ENCODE measurements around the gene HSD11B1. TPM values are rescaled to one million over a fixed set of nuclear protein-coding genes. Genes with fewer than 3 reads are reported as not detected.

HSD11B1 gene
- total RNA-seq, 1 experiment from 2014 or later = not detected

- no peak for TF ChIP-seq GABPB1 (CRISPR knock-in tag; IDR thresholded peaks at IDR 0.05)
- no peak for TF ChIP-seq ZNF532 (CRISPR knock-in tag; IDR thresholded peaks at IDR 0.05; ENCODE audit: borderline replicate concordance)
Observed at GRCh38 chr1:209710847-209711246, 6.2 kb downstream of the HSD11B1 start (continued).

DNA sequence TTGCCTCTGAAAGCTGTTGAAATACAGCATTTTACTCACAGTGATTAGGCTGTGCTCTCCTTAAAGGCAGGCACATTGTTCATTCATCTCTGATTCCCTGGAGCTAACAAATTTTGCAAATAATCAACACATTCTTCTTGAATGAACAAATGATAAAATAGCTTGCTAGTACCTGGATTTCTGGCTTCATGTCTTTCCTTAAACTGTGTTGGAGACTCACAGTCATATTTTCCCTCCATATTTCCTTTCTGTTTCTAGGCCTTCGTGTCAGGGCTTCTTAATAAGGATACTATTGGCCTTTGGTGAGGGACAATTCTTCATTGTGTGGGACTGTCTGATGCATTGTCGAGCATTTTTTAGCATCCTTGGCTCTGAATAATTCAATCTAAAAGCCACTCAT, 9.7 kb downstream of the HSD11B1 start:
- Mint-ChIP-seq H3K4me1 (peaks cover 6% of the 10 kb centered on the region; the same call in 1 of the 2 replicates), H3K9me3 (no peaks in the 10 kb centered on the region), H3K4me3 (no peak overlapping the region), H3K27ac (no peak overlapping the region), H3K36me3 (no peaks in the 10 kb centered on the region), H3K27me3 (ENCODE audit: low read depth) (peaks cover 3% of the 10 kb centered on the region; the same call in 1 of the 2 replicates)
- DNase-seq (ENCODE audit: low spot score) = no peak
- TF ChIP-seq ATF1 (CRISPR knock-in tag; IDR thresholded peaks at IDR 0.05) = no peak
- TF ChIP-seq, protein P1, sequence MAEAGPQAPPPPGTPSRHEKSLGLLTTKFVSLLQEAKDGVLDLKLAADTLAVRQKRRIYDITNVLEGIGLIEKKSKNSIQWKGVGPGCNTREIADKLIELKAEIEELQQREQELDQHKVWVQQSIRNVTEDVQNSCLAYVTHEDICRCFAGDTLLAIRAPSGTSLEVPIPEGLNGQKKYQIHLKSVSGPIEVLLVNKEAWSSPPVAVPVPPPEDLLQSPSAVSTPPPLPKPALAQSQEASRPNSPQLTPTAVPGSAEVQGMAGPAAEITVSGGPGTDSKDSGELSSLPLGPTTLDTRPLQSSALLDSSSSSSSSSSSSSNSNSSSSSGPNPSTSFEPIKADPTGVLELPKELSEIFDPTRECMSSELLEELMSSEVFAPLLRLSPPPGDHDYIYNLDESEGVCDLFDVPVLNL (CRISPR knock-in tag; IDR thresholded peaks at IDR 0.05; ENCODE audit: borderline replicate concordance, low read depth) = no peak
- TF ChIP-seq FOXP1 (CRISPR knock-in tag; IDR thresholded peaks at IDR 0.05; ENCODE audit: borderline replicate concordance) = no peak
- no peak for TF ChIP-seq MXD4 (CRISPR knock-in tag; IDR thresholded peaks at IDR 0.05; ENCODE audit: borderline replicate concordance)
- TF ChIP-seq CTCF (IDR thresholded peaks at IDR 0.05) = no peak
- no peak for TF ChIP-seq NFE2L1 (CRISPR knock-in tag; IDR thresholded peaks at IDR 0.05)
- TF ChIP-seq, protein P2, sequence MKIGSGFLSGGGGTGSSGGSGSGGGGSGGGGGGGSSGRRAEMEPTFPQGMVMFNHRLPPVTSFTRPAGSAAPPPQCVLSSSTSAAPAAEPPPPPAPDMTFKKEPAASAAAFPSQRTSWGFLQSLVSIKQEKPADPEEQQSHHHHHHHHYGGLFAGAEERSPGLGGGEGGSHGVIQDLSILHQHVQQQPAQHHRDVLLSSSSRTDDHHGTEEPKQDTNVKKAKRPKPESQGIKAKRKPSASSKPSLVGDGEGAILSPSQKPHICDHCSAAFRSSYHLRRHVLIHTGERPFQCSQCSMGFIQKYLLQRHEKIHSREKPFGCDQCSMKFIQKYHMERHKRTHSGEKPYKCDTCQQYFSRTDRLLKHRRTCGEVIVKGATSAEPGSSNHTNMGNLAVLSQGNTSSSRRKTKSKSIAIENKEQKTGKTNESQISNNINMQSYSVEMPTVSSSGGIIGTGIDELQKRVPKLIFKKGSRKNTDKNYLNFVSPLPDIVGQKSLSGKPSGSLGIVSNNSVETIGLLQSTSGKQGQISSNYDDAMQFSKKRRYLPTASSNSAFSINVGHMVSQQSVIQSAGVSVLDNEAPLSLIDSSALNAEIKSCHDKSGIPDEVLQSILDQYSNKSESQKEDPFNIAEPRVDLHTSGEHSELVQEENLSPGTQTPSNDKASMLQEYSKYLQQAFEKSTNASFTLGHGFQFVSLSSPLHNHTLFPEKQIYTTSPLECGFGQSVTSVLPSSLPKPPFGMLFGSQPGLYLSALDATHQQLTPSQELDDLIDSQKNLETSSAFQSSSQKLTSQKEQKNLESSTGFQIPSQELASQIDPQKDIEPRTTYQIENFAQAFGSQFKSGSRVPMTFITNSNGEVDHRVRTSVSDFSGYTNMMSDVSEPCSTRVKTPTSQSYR (CRISPR knock-in tag; IDR thresholded peaks at IDR 0.05) = no peak
- TF ChIP-seq ZBTB21 (CRISPR knock-in tag; IDR thresholded peaks at IDR 0.05; ENCODE audit: borderline replicate concordance) = no peak
- no peak for TF ChIP-seq HMGA2 (CRISPR knock-in tag; IDR thresholded peaks at IDR 0.05)
- TF ChIP-seq, protein P3, sequence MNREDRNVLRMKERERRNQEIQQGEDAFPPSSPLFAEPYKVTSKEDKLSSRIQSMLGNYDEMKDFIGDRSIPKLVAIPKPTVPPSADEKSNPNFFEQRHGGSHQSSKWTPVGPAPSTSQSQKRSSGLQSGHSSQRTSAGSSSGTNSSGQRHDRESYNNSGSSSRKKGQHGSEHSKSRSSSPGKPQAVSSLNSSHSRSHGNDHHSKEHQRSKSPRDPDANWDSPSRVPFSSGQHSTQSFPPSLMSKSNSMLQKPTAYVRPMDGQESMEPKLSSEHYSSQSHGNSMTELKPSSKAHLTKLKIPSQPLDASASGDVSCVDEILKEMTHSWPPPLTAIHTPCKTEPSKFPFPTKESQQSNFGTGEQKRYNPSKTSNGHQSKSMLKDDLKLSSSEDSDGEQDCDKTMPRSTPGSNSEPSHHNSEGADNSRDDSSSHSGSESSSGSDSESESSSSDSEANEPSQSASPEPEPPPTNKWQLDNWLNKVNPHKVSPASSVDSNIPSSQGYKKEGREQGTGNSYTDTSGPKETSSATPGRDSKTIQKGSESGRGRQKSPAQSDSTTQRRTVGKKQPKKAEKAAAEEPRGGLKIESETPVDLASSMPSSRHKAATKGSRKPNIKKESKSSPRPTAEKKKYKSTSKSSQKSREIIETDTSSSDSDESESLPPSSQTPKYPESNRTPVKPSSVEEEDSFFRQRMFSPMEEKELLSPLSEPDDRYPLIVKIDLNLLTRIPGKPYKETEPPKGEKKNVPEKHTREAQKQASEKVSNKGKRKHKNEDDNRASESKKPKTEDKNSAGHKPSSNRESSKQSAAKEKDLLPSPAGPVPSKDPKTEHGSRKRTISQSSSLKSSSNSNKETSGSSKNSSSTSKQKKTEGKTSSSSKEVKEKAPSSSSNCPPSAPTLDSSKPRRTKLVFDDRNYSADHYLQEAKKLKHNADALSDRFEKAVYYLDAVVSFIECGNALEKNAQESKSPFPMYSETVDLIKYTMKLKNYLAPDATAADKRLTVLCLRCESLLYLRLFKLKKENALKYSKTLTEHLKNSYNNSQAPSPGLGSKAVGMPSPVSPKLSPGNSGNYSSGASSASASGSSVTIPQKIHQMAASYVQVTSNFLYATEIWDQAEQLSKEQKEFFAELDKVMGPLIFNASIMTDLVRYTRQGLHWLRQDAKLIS (CRISPR knock-in tag; IDR thresholded peaks at IDR 0.05; ENCODE audit: borderline replicate concordance) = no peak
- no peak for TF ChIP-seq GTF2I (CRISPR knock-in tag; conservative IDR thresholded peaks at IDR 0.05)
- TF ChIP-seq MYBL2 (CRISPR knock-in tag; IDR thresholded peaks at IDR 0.05) = no peak
- TF ChIP-seq, protein P4, sequence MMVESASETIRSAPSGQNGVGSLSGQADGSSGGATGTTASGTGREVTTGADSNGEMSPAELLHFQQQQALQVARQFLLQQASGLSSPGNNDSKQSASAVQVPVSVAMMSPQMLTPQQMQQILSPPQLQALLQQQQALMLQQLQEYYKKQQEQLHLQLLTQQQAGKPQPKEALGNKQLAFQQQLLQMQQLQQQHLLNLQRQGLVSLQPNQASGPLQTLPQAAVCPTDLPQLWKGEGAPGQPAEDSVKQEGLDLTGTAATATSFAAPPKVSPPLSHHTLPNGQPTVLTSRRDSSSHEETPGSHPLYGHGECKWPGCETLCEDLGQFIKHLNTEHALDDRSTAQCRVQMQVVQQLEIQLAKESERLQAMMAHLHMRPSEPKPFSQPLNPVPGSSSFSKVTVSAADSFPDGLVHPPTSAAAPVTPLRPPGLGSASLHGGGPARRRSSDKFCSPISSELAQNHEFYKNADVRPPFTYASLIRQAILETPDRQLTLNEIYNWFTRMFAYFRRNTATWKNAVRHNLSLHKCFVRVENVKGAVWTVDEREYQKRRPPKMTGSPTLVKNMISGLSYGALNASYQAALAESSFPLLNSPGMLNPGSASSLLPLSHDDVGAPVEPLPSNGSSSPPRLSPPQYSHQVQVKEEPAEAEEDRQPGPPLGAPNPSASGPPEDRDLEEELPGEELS (CRISPR knock-in tag; IDR thresholded peaks at IDR 0.05) = no peak
- no peak for TF ChIP-seq NR3C1 (CRISPR knock-in tag; conservative IDR thresholded peaks at IDR 0.05; ENCODE audit: low read depth)
- no peak for TF ChIP-seq ZMAT4 (CRISPR knock-in tag; IDR thresholded peaks at IDR 0.05)
- ChIA-PET CTCF (no interaction called here), POLR2A (no interaction called here)
- ATAC-seq = no peak
